HEK293T (cell line): ENCODE results near the gene MAP3K8.
"Not testable (repeated sequence)": the region's sequence is repeated elsewhere in the genome, so short reads cannot be mapped to it uniquely, and the experiment has no call there.

Experiments used
- CTCF ChIA-PET: fragments of 350-600 bp; formaldehyde crosslinking; extraction: SDS; loops from one replicate; lab custom pipeline; 2021; ENCODE audit warnings: antibody characterized with exemption, inconsistent platforms; lab: Yijun Ruan, JAX
- POLR2A ChIA-PET: fragments of 350-600 bp; formaldehyde crosslinking; extraction: SDS; loops from one replicate; lab custom pipeline; 2020; ENCODE audit warnings: antibody characterized with exemption, inconsistent platforms; lab: Yijun Ruan, JAX
- DNase-seq: peaks from one replicate; pipeline ENCODE4 v3.0.0; 2012; ENCODE audit warnings: mixed read lengths; ENCODE audit errors: extremely low spot score
- ARNT ChIP-seq: fragments of 450-650 bp; IDR thresholded peaks from 2 replicates; pipeline ENCODE4 v1.6.1; 2017; ENCODE audit warnings: mild to moderate bottlenecking
- BHLHE40 ChIP-seq: fragments of 450-650 bp; IDR thresholded peaks from 2 replicates; pipeline ENCODE4 v1.6.1; 2016; ENCODE audit warnings: mild to moderate bottlenecking, moderate library complexity, borderline replicate concordance
- CTBP1 ChIP-seq: fragments of 450-650 bp; IDR thresholded peaks from 2 replicates; pipeline ENCODE4 v1.6.1; 2016; ENCODE audit warnings: borderline replicate concordance
- ELF4 ChIP-seq: fragments of 450-650 bp; IDR thresholded peaks from 2 replicates; pipeline ENCODE4 v1.6.1; 2017; ENCODE audit warnings: antibody characterized with exemption
- FOXA1 ChIP-seq: fragments of 450-650 bp; IDR thresholded peaks from 2 replicates; pipeline ENCODE4 v1.6.1; 2016; ENCODE audit warnings: mild to moderate bottlenecking
- FOXK2 ChIP-seq: fragments of 450-650 bp; IDR thresholded peaks from 2 replicates; pipeline ENCODE4 v1.6.1; 2016; ENCODE audit warnings: mild to moderate bottlenecking
- FOXM1 ChIP-seq: fragments of 450-650 bp; IDR thresholded peaks from 2 replicates; pipeline ENCODE4 v1.6.1; 2017; ENCODE audit warnings: mild to moderate bottlenecking, borderline replicate concordance
- HDGF ChIP-seq: fragments of 450-650 bp; IDR thresholded peaks from 2 replicates; pipeline ENCODE4 v1.6.1; 2017; ENCODE audit warnings: antibody characterized with exemption, borderline replicate concordance
- L3MBTL2 ChIP-seq: fragments of 450-650 bp; conservative IDR thresholded peaks from 2 replicates; pipeline ENCODE4 v1.6.1; 2016; ENCODE audit warnings: mild to moderate bottlenecking
- LEF1 ChIP-seq: fragments of 450-650 bp; IDR thresholded peaks from 2 replicates; pipeline ENCODE4 v1.6.1; 2017; ENCODE audit warnings: mild to moderate bottlenecking, borderline replicate concordance
- NFRKB ChIP-seq: fragments of 450-650 bp; IDR thresholded peaks from 2 replicates; pipeline ENCODE4 v1.6.1; 2016; ENCODE audit warnings: mild to moderate bottlenecking, moderate library complexity
- SP1 ChIP-seq: fragments of 450-650 bp; IDR thresholded peaks from 2 replicates; pipeline ENCODE4 v1.6.1; 2017
- SUZ12 ChIP-seq: fragments of 450-650 bp; IDR thresholded peaks from 2 replicates; pipeline ENCODE4 v1.6.1; 2016; ENCODE audit warnings: mild to moderate bottlenecking
- TARDBP ChIP-seq: fragments of 450-650 bp; IDR thresholded peaks from 2 replicates; pipeline ENCODE4 v1.6.1; 2016
- ZNF384 ChIP-seq: fragments of 450-650 bp; IDR thresholded peaks from 2 replicates; pipeline ENCODE4 v1.6.1; 2016
- TF ChIP-seq, protein P1 (sequence below): fragments of 450-650 bp; IDR thresholded peaks from 2 replicates; pipeline ENCODE4 v1.6.1; 2016

The MAP3K8 gene

DNA sequence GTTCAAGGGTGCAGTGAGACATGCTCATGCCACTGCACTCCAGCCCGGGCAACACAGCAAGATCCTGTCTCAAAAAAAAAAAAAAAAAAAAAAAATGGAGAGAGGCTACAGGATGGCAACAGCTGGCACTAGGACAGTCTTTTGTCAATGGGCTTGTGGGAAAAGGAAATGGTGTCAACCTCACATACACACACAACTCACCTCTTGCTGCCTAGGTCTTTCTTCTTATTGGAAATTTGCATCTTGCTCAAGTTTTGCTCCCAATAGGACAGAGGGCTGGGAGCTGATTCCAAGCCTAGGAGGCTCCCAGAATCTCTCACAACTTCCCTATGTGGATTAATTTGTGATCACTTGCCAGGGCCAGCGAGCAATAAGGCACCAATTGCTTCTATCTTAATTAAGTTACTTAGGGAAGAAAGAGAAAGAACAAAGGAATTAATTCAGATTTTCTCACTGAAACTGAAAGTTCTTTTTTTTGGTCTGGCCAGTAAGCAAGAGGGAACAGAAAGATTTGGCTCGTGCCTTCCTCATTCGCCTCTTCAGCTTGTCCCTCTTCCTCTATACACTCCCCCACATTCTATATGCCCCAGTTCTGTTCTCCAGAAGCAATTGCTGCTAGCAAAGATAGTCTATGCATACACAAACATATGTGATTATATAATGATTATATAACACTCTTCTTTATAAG, 33.8 kb downstream of the MAP3K8 start:
- ChIA-PET CTCF (no interaction called here), POLR2A (no interaction called here)
- no peak for DNase-seq
- TF ChIP-seq HDGF = no peak
- TF ChIP-seq CTBP1 = no peak
- TF ChIP-seq ELF4 = no peak
- TF ChIP-seq BHLHE40 = no peak
- no peak for TF ChIP-seq FOXK2
- no peak for TF ChIP-seq ARNT
- TF ChIP-seq, protein P1, sequence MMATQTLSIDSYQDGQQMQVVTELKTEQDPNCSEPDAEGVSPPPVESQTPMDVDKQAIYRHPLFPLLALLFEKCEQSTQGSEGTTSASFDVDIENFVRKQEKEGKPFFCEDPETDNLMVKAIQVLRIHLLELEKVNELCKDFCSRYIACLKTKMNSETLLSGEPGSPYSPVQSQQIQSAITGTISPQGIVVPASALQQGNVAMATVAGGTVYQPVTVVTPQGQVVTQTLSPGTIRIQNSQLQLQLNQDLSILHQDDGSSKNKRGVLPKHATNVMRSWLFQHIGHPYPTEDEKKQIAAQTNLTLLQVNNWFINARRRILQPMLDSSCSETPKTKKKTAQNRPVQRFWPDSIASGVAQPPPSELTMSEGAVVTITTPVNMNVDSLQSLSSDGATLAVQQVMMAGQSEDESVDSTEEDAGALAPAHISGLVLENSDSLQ = no peak
- no peak for TF ChIP-seq FOXA1
- TF ChIP-seq L3MBTL2 = no peak
- TF ChIP-seq LEF1 = no peak
- no peak for TF ChIP-seq TARDBP
- TF ChIP-seq NFRKB = no peak
- TF ChIP-seq SP1 = no peak

DNA sequence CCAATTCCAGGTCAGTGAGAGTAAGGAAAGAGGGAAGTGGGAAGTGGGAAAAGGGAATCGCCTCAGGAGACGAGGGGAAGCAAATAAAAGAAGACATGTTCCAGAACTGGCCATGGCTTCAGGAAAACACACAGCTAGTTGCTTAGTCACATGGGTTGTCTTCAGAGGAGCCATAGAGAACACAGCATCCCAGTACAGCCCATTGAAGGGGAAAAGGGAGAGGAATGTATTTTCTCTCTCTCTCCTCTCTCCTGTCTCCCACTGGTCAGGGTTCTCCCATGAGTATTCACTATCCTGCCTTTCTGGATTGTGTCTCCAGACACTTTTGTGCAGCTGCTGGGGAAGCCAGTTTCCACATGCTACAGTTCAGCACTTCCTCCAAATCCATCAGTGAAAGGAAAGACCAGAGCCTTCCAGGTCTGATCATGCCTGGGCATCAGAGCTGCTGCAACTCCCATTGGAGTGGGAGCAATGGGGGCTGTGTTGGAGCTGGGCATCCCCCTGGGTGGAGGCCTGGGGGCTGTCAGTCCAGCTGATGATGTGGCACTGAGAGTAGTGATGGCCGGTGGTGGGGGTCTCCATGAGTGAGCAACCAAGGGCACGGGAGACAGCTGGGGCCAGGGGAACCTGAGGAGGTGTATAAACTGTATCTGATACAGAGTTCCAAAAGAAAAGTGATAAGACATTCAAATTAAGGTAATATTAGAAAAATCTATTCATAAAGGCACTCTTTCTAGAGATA, 38.6 kb downstream of the MAP3K8 start:
- POLR2A ChIA-PET = no interaction called here
- DNase-seq = no peak
- TF ChIP-seq ELF4 (no peak), SUZ12 (no peak), CTBP1 (no peak), LEF1 (no peak), SP1 (no peak), ZNF384 (no peak), FOXA1 (no peak), NFRKB (no peak), HDGF (no peak), FOXM1 (no peak)
- TF ChIP-seq, protein P1 = no peak
- CTCF ChIA-PET = no interaction called here

DNA sequence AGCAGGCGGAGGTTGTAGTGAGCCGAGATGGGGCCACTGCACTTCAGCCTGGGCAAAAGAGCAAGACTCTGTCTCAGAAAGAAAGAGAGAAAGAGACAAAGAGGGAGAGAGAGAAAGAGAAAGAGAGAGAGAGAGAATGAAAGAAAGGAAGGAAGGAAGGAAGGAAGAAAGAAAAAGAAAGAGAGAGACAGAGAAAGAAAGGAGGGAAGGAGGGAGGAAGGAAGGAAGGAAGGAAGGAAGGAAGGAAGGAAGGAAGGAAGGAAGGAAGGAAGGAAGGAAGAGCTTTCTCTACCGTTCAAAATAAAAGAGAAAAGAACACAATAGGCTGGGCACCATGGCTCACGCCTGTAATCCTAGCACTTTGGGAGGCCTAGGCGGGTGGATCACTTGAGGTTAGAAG, 41.5 kb downstream of the MAP3K8 start:
- DNase-seq, POLR2A ChIA-PET: not testable (repeated sequence)
- CTCF ChIA-PET = interaction anchor here (0.6 kb wide), 1 partner anchor 9 kb away, joined by 4 read pairs; no protein-coding TSS in a partner anchor

DNA sequence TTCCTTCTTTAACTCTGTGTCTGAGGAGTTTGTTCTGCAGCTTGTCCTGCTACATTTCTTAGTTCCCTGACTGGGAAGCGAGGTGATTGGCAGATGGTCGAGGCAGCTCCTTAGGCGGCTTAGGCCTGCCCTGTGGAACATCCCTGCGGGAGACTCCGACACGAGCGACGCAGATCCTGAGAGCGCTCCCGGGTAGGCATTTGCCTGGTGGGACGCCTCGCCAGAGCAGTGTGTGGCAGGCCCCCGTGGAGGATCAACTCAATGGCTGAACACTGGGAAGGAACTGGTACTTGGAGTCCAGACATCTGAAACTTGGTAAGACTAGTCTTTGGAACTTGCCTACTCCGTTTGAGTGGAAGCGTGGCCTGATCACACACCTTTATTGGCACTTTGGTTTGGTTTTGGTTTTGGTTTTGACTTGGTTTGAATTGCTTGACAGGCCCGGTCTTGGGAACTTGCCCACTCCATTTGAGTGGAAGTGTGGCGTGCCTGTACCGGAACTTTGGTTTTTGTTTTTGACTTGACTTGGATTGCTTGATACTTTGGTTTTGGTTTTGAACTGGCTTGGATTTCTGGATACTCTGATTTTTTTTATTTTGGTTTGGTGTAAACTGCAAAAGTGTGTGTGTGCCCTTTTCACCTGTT, 42.6 kb downstream of the MAP3K8 start:
- DNase-seq = no peak
- TF ChIP-seq SUZ12 (no peak), L3MBTL2 (no peak), ARNT (no peak), FOXK2 (no peak), FOXA1 (no peak), NFRKB (no peak), SP1 (no peak), FOXM1 (no peak), ZNF384 (no peak), LEF1 (no peak), BHLHE40 (no peak), ELF4 (no peak), TARDBP (no peak), CTBP1 (no peak), HDGF (no peak)
- TF ChIP-seq, protein P1 = no peak
- ChIA-PET POLR2A (no interaction called here), CTCF (no interaction called here)

DNA sequence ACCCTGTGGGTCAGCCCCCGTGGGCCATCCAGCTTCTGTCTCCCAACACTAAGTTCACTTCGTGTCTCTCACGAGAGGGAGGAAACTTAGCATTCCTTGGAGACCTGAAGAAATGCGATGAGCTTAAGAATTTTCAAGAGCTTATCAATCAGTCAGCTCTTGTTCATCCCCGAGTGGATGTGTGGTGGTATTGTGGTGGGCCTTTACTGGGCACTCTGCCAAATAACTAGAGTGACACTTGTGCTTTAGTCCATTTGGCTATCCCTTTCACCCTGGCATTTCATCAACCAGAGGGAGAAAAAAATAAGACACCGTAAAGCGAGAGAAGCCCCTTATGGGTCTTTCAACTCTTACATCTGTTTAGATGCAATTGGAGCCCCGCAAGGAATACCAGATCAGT, 45.5 kb downstream of the MAP3K8 start:
- DNase-seq, POLR2A ChIA-PET: not testable (repeated sequence)
- CTCF ChIA-PET = interaction anchor here (0.6 kb wide), 2 partner anchors 69 to 102 kb away, joined by 3 read pairs; no protein-coding TSS in a partner anchor

DNA sequence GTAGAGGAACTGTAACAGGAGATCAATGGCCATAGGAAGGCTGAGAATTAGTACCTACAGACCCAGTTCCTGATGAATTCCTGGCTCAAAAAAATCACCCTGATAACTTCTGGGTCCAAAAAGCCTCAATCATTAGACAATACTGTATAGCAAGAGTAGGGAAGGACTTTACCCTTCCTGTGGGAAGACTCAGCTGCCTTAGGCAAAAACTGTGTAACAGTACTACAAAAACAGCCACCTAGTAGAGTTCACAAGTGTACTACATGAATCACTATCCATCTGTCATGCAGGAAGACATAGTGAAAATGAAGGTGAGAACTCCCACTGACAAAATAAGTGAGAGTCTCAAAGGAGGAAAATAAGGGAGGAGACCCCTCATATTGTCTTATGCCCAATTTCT, 47.6 kb downstream of the MAP3K8 start:
- ChIA-PET CTCF (no interaction called here), POLR2A (no interaction called here)
- DNase-seq = no peak
- TF ChIP-seq, protein P1 = no peak
- no peak for TF ChIP-seq TARDBP
- TF ChIP-seq SP1 = no peak
- TF ChIP-seq FOXA1 = no peak
- no peak for TF ChIP-seq L3MBTL2
- no peak for TF ChIP-seq SUZ12
- no peak for TF ChIP-seq ZNF384
- TF ChIP-seq ELF4 = no peak
- no peak for TF ChIP-seq FOXK2
- no peak for TF ChIP-seq HDGF
- no peak for TF ChIP-seq ARNT
